GM12891 (cell line): ENCODE results near the gene FGF6.

Experiments used
- POLR2A ChIP-seq: IDR thresholded peaks from 2 replicates; pipeline ENCODE4 v1.6.1; 2011; ENCODE audit warnings: low read depth, low read length, control low read depth
- POLR2AphosphoS5 ChIP-seq: IDR thresholded peaks from 2 replicates; pipeline ENCODE4 v1.6.1; 2011; ENCODE audit warnings: low read depth, low read length, control low read depth
- TAF1 ChIP-seq: IDR thresholded peaks from 2 replicates; pipeline ENCODE4 v1.6.1; 2011; ENCODE audit warnings: low read depth, low read length, control low read depth

DNA sequence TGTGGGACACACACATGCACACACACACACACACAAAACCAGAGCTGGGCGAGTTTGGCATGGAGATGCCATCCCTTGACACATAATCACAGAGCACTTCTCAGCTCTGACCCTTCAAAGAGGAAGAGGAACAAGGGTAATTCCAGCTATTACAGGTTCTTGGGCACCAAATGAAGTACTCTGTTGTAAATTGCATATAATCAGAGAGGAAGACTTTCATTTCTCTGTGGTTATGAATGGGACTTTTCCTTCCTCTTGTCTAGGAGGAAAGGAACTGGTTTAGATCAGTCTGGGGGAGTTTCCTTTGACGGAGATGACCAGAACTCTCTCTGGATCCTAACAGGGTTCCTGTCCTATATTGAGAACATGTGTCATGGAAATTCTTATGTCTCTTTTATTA lies 26.4 kb upstream of the FGF6 start:
- TF ChIP-seq POLR2AphosphoS5 (no peak), POLR2A (no peak), TAF1 (no peak)
